Hematopoietic multipotent progenitor cell (in vitro differentiated cells): ENCODE data around the gene WSCD2. TPM values are rescaled to one million over a fixed set of nuclear protein-coding genes. Genes with fewer than 3 reads are reported as not detected.

Experiments used
- DNase-seq, 3 donors: peaks; one replicate each; pipeline ENCODE4 v3.0.0-alpha.2; 2011 to 2015; ENCODE audit warnings: low read depth in 2 of 3, low spot score in 2 of 3
- total RNA-seq: library from RNA; depleted of rRNA; stranded (reverse); fragments of >200 nt; gene quantifications from one replicate; pipeline ENCODE4 v1.2.3, GENCODE V29; 2012

WSCD2 gene
- total RNA-seq, 1 donor = 0.27 TPM

DNA sequence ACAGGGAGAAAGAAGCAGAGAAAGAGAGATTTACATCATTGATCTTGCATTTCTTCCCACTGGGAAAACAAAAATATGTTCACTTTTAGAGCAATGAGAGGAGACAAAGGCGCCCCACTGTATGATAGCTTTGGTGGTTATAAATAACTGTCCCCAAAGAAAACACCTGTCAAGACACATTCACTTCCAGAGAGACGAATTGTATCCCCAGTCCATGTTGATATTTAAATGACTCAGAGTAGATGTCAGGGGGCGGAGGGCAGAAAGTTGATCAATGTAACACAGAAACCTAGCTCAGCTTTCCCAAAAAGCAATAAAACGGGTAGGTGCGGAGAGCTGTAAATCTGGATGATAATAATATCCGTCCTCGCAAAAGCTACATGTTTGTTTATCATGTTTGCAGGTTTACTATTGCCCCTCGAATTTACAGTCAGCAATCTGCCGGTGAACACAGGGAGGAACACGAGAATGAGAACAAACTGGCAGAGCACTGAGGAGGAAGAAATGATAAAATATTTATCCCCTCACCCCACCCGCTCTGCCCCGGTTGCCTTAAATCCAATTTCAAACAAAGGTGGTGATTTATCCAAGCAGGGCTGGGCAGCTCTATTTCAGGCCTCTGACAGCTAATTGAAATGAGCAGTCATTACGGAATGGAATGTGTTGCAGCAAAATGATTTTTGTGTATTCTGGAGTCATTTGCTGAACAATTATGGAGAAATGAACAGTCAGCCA is 125.6 kb downstream of the WSCD2 start:
- no peak for DNase-seq

DNA sequence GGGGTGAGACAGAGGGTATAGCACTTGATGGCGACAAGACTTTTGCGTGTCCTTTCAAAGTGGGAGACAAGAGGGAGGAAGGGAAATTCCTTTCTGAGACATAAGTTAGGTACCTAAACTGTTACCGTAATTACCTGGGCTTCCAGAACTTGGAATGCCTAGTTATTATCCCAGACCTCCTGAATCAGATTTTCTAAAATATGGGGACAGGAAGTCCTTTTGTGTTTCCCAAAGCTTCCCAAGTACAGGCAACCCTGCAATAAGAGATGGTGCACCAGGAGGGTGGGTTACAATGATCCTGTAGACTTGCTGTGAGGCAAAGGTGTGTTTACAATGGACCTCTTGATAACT is 126.1 kb downstream of the WSCD2 start:
- DNase-seq = no peak

DNA sequence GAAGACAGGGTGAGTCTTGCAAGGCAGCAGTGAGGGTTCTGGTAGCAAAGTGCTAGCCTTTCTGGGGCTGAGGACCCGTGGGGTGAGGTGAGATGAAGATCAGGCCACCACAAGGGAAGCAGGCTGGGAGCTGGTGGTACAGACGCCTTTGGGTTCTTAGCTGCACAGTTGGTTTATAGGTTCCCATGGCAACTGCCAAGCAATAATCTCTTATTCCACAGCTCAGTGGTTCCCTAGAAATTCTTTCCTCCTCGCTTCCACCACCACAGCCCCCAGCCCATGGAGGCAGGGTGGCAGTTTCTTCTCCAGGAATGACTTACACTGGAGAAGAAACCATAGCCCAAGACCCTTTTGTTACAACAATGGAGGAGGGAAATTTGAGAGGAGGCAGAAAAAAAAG is 127.9 kb downstream of the WSCD2 start:
- no peak for DNase-seq

DNA sequence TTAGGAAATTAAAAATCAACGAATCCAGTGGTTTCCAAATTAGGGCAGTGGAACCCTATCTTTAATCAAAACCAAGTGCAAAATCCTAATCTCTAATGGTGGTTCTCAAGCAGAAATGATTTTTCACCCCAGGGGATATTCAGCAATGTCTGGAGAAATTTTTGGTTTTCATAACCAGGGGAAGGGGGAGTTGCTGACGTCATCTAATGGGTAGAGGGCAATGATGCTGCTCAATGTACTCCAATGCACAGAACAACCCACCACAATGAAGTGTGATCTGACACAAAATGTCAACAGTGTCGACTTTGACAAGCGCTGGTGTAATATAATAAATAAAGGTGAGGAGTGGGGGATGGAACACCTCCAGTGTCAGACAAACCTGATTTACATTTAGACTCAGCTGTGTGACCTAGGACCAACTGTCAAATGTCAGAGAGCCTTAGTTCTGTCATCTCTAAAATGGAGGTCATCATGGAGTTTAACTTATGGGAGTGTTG is 128.6 kb downstream of the WSCD2 start:
- DNase-seq = no peak

DNA sequence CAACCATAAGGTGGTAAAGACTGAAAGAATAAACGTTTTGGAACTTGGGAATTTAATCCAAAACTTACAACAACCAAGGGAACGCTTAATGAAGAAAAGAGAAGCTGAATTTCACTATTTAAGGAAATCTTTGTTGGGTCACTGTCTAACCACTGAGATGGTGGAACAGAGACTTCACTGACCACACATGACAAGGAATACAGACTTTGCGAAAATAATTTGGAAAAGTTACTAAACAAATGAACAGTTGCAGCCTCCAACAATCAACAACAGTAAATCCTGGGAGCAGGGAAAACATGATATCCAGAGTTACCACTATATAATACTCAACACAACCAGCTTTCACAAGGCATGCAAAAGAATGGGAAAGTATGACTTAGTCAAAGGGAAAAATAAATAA is 131.0 kb downstream of the WSCD2 start:
- DNase-seq = no peak

DNA sequence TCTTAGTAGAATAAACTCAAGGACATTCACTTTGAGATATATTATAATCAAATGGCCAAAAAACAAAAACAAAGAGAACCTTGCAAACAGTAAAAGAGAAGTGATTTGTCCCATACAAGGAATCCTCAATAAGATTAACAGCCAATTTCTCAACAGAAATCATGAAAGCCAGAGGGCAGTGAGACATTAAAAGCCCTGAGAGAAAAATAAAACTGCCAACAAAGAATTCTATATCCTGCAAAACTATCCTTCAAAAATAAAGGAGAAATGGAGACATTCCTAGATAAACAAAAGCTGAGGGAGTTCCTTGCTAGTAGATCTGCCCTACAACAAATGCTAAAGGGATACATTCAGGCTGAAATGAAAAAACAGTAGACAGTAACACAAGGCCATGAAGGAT is 131.9 kb downstream of the WSCD2 start:
- no peak for DNase-seq

DNA sequence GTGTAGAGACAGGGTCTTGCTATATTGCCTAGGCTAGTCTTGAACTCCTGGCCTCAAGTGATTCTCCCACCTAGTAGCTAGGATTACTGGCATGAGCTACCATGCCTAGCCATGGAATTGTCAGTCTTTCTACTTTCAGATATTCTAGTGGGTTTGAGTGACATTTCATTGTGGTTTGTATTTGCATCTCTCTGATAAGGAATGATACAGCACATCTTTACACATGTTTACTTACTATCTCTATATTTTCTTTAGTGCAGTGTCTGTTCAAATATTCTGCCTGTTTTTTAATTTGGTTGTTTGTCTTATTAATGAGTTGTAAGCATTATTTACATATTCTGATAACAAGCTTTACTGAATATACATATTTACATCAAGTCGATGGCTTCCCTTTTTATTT is 136.4 kb downstream of the WSCD2 start:
- no peak for DNase-seq

DNA sequence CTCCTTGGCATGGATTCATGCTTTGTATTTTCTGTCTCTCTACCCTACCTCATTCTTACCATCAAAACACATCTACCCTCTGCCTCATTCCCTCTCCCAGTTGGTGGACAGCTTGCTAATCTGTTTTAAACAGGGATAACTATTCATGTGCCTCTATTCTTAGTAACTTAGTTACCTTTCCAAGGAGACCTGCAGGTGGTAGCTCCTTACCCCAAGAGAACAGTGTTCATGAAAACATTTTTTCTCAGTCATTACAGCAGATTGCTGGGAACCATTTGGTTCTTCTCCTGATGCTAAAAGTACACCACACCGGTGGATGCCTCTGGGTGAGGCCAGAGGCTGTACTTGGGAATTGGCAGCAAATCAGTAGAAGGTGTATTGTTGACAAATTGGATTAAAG is 137.0 kb downstream of the WSCD2 start:
- no peak for DNase-seq

DNA sequence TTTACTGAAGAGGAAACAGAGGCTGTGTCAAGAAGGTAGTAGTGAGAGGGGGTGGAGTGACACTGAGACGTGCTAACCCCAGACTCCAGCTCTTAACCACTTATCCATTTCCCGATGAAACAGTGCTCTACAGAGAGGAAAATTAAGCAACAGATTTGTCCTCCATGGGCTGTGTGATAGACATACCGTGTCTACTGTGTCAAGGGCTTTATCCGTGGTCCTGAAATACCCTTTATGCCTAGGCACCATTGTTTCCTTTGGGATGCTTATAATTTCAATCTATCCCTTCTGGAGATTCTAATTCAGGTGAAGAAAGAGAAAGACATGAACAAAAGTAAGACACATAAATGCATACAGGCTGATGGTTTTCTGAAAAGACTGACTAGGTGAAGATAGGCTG is 138.4 kb downstream of the WSCD2 start:
- no peak for DNase-seq

DNA sequence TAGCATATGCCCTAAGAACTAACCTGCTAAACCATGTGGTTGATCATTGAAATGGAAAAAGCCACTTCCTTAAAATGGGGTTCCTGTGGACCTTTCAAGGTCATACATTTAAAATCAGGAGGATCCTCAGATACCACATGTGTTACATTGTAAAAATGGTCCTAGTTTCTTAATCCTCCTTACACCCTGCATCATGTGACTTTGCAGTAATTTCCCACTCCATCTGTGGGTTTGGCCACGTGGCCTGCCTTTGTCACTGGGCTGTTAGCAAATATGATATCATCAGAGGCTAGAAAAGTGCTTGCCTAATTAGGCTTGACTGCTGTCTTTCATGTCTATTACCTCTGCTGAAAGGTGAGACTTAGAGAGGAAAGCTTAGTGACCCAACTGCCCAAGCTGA is 139.3 kb downstream of the WSCD2 start:
- no peak for DNase-seq

DNA sequence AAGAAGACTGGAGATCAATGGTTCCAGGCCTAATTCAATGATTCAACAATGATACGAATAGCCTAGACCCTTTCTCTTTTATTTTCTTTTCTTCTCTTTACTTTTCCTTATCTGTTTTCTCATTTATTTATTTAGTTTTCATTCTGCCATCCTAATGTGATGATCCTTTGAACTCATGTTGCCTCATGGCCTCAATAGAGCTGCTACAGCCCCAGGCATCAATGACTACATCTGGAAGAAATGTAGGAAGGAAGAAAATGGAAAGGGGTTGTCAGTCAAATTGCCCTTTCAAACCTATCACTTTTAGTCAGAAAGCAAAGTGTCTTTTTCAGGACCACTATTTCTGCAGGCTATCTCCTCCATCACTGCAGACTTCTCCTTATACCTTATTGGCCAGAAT is 140.1 kb downstream of the WSCD2 start:
- DNase-seq = no peak

DNA sequence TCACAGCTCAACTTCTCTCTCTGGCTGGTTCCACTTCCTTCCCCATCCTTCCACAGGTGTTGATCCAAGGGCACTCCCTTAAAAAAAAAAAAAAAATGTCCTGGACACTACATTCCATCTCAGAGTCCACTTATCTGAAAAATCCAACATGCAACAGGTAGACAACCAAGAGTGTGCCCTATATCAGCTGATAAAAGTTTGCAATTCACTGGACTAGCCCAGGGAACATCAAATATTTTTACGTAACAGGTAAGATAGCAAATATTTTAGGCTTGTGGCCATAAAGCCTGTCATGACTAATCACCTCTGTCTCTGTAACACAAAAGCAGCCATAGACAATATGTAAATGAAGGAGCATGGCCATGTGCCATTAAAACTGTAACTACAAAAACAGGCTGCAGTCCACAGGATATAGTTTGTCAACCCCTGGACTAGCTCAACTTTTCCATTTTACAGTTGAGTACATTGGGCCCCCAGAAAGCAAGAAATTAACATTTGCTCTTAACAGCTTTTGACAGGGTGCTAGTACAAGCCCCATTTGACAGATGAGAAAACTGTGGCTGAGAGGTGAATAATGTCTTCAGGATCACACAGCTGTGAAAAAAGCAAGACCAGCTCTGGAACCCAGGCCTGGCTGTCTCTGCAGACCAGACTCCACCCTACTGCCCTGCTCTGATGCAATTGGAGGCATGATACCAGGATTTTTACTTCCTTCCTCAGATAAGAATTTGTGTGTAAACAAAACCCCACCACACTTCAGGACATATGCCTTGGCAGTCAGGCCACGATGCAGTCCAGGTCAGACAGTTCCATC is 141.2 kb downstream of the WSCD2 start:
- DNase-seq = no peak

DNA sequence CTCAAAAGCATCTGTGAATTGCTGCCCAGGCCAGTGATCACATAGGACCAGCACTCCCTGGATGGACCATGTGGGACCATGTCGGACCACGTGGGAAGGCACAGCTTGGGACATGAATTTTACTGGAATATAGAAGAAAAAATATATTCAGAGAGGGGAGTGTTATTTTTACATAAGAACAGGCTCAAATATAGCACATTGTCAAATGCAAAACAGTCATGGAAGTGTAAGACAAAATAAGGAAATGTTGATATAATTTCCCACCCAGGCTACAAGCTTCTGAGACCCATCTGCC is 141.7 kb downstream of the WSCD2 start:
- no peak for DNase-seq

DNA sequence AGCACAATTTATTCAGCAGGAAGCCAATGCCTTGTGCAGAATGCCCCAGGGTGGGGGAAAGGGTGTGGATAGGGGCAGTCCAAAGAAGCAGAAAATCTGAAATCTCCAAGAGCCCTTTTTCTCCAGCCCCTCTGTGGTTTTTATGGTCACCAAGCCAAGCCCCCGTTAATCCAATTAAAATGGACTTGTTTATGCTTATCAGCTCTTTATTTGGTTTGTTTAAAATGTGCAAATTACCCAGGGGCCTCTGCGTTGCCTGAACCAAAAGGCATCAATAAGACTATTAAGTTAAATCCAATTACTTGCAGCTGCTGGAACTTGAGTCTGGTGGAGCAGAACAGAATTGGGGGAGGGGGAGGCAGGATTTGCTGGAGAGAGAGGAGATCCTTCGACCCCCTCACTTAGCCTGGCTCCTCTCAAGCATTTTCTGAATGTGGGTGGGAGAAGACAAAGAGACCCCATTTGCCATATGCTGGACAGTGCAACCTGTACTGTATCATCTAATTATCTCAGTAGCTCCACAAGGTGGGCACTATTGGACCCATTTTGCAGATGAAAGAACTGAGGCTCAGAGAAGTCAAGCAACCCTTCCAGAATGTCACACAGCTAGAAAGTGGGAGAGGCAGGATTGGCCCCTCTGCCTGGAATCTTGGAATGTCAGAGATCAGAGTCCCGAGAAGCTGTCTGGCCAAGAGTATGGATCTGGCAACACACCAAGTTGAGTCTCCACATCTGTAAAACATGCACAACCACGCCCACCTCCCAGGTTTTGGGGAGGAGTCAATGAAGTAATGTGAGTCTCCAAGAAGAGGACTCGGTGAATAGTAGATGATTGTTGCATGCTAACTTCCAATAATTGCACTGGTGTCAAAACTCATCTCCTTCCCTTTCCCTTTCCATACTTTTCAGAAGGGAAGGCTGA is 143.1 kb downstream of the WSCD2 start:
- DNase-seq = no peak

DNA sequence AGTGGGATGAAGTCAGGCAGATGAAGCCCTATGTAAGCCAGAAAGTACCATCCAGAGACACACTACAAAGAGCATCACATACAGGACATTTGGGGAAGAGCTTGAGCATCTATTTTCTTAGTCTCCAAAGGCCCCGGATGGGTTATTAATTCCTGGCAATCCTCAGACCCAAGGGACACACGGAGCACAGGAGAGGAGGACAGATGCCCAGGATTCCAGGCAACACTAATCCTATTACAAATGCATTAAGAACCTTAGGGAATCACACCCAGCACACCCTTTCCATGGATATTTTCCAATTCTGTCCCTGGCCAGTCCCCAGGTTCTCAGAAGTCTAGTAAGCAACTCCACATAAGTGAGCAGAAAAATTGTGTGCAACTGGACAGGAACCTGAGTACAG is 144.1 kb downstream of the WSCD2 start:
- DNase-seq = no peak

DNA sequence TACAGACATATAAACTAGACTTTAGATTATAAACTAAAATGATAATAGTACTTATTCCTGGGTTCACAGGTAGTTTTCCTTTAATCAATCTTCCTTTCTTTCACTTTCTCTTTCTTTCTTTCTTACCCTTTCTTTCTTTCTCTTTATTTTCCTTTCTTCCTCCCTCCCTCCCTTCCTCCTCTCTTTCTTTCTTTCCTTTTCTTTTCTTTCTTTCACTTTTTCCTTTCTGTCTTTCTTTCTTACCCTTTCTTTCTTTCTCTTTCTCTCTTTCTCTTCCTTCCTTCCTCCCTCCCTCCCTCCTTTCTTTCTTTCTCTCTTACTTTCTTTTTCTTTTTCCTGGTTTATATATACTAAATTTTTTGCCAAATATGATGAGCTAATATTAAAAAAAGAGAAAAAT is 148.5 kb downstream of the WSCD2 start:
- DNase-seq = no peak

DNA sequence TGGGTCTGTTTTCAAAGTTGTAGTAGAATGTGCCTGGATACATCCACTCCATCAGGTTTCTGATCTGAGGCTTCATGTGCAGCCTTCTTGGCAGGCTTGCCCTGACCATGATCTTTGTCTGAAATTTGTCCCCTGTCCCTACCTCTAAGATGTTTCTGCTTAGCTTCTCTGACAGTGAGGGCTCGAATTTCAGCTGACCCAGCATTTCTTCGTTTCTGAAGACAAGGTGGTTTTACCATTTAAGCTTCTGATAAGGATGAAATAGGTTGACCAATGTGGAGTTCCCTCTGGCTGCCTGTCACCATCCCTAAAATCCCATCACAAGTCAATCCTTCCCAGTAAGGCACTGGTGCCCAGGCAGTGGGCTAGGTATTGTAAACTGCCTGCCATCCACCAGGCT is 153.1 kb downstream of the WSCD2 start:
- DNase-seq = no peak

DNA sequence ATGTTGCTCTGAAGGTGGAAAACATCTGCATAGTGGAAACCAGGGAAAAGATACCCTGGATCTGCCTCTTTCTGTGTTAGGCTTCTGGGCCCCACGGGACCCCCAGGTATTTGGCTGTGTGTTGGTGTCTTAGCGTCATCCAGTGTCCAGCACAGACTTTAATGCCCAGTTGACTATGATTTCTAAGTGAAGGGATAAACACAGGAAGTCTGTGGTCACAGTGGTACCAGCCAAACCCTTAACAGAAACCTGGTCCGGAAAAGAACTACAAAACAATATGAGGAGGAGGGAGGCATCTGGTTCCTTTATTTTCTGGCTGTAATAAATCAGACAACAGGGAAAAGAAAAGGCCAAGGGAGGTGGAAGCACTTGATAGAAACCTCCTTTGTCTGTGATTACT is 153.6 kb downstream of the WSCD2 start:
- DNase-seq = peak in 2 of 3 donors; percentile 65 to 92

DNA sequence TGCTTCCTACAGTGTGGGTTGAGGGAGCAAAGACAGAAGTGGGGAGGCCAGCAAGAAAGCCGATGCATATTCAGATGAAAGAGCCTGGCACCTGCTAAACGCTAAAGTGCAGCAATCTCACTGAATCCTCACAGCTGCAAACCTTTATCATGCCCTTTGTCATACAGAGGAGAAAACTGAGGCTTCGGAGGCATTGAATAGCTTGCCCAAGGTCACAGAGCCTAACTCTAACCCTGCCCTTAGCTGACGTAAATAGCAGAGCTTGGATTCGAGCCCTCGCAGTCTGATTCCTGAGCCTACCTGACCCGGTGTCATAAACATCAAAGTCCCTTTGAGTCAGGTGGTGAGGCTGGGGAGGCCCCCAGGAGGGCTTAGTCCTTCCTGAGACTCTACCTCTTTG is 155.1 kb downstream of the WSCD2 start:
- DNase-seq = no peak

DNA sequence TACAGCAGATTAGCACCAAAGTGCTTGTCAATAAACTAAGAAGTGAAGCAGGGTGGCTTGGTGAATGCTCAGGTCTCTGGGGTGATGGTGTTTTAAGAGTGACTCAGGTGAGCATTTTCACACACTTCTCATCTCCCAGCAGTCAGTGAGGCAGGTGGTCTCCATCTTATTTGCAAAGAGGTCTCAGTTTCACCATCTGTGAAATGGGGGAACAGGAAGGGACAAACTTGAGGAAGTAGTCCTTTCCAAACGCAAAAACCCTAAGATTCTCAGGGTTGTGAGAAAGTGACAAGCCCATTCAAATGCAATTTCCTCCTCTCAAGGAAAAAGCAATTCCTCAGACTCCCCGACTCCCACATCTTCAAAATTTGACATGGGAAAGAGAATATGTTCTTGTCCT is 155.9 kb downstream of the WSCD2 start:
- DNase-seq = no peak

DNA sequence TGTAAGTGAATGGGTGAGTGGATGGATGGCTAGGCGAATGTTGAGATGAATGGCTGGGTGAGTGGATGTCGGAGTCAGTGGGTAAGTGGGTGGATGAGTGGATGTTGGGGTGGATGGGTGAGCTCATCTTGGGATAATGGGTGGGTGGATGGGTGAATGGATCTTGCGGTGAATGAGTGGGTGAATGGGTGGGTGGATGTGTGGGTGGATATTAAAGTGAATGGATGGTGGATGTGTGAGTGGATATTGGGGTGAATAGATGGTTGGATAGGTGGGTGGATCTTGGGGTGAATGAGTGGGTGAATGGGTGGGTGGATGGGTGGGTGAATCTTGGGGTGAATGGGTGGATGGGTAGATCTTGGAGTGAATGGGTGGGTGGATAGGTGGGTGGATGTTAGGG is 158.1 kb downstream of the WSCD2 start:
- DNase-seq = no peak
